K562 (cell line): ENCODE data around the gene MCM6.

Source experiments
- POLR2A ChIP-seq: fragments of 450-650 bp; conservative IDR thresholded peaks from 2 replicates; pipeline ENCODE4 v1.6.1; 2016
- SIRT6 ChIP-seq: IDR thresholded peaks from one replicate; pipeline ENCODE4 v1.6.1; 2012; ENCODE audit warnings: low read depth, mild to moderate bottlenecking, control low read depth, inconsistent platforms, low read length, moderate library complexity
- TCF3 ChIP-seq: sonication (generic); formaldehyde crosslinking; IDR thresholded peaks from 2 replicates; pipeline ENCODE4 v1.4.0; 2020; ENCODE audit warnings: mild to moderate bottlenecking, missing genetic modification reagents
- TCF7 ChIP-seq: sonication (generic); IDR thresholded peaks from 2 replicates; pipeline ENCODE4 v1.6.1; 2016; ENCODE audit warnings: antibody characterized with exemption, borderline replicate concordance
- TF ChIP-seq, protein P1 (sequence below), 3 experiments: IDR thresholded peaks in 2 of 3; conservative IDR thresholded peaks in 1 of 3; 2 replicates each; pipeline ENCODE4 v1.5.1; 2011 to 2012; ENCODE audit warnings: low read length in 3 of 3, mild to moderate bottlenecking in 3 of 3, control low read depth in 2 of 3, improper control_type of control experiment in 1 of 3, inconsistent platforms in 1 of 3, low read depth in 1 of 3, mixed read lengths in 1 of 3, moderate library complexity in 1 of 3; ENCODE audit not compliant: insufficient read depth in 2 of 3

DNA sequence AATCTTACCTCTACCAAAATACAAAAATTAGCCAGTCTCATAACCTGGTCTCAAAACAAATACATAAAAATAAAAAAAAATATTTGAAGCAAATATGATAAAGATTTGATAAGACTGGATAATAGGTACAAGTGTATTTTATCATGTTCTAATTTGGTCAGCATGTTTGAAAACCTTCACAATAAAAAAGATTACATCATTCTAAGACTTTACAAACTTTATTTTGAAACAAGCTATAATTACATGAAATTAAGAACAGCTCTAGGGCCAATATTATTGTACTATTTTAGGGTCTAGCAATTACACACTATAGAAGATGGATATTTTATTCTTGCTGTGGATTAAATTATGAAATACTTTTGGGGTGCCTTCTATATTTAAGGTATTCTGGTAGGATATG, 29.4 kb upstream of the MCM6 start:
- TF ChIP-seq SIRT6 (no peak), TCF3 (CRISPR knock-in tag) (no peak), POLR2A (no peak), TCF7 (no peak)
- TF ChIP-seq, protein P1, sequence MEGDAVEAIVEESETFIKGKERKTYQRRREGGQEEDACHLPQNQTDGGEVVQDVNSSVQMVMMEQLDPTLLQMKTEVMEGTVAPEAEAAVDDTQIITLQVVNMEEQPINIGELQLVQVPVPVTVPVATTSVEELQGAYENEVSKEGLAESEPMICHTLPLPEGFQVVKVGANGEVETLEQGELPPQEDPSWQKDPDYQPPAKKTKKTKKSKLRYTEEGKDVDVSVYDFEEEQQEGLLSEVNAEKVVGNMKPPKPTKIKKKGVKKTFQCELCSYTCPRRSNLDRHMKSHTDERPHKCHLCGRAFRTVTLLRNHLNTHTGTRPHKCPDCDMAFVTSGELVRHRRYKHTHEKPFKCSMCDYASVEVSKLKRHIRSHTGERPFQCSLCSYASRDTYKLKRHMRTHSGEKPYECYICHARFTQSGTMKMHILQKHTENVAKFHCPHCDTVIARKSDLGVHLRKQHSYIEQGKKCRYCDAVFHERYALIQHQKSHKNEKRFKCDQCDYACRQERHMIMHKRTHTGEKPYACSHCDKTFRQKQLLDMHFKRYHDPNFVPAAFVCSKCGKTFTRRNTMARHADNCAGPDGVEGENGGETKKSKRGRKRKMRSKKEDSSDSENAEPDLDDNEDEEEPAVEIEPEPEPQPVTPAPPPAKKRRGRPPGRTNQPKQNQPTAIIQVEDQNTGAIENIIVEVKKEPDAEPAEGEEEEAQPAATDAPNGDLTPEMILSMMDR (IDR thresholded peaks at IDR 0.05 in 2 of 3, conservative IDR thresholded peaks at IDR 0.05 in 1 of 3; ENCODE audit: insufficient read depth in 2 of 3, low read depth in 1 of 3, low read length in 3 of 3): no peak
